ENCODE data around the gene IFT122.

GRCh38 chr3:129534428-129535027 lies 94.5 kb downstream of the IFT122 start:
- no peak for TF ChIP-seq CTCF (IDR thresholded peaks at IDR 0.05; ENCODE audit: low read length)
- TF ChIP-seq EZH2 (IDR thresholded peaks at IDR 0.05; ENCODE audit: borderline replicate concordance, low read length) = no peak
